ENCODE data around the gene SHISAL2A. TPM values are rescaled to one million over a fixed set of nuclear protein-coding genes. Genes with fewer than 3 reads are reported as not detected.

Gene SHISAL2A
- total RNA-seq, 1 donor from 2014 or later: not detected

- no peak for DNase-seq (ENCODE audit: extremely low read depth, low read depth, low spot score)
Observed at GRCh38 chr1:52615489-52616042, 17.4 kb upstream of the SHISAL2A start.

GRCh38 chr1:52621950-52622349 is 11.0 kb upstream of the SHISAL2A start:
- DNase-seq (ENCODE audit: extremely low read depth, low read depth, low spot score): no peak

- no peak for DNase-seq (ENCODE audit: extremely low read depth, low read depth, low spot score)
Observed at GRCh38 chr1:52623812-52624211, 9.2 kb upstream of the SHISAL2A start.

DNA sequence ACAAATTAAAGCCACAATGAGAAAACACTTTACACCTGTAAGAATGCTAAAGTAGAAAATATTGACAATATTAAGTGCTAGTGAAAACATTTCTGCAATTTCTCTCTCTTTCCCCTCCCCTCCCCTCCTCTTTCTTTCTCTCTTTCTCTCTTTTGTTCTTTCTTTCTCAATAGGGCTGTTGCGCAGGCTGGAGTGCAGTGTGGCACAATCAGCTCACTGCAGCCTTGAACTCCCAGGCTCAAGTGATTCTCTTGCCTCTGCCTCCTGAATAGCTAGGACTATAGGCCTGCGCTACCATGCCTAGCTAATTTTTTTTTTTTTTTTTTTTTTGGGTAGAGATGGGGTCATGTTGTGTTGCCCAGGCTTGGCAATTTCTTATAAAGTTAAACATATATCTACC is 5.9 kb upstream of the SHISAL2A start:
- no peak for DNase-seq (ENCODE audit: extremely low read depth, low read depth, low spot score)

DNA sequence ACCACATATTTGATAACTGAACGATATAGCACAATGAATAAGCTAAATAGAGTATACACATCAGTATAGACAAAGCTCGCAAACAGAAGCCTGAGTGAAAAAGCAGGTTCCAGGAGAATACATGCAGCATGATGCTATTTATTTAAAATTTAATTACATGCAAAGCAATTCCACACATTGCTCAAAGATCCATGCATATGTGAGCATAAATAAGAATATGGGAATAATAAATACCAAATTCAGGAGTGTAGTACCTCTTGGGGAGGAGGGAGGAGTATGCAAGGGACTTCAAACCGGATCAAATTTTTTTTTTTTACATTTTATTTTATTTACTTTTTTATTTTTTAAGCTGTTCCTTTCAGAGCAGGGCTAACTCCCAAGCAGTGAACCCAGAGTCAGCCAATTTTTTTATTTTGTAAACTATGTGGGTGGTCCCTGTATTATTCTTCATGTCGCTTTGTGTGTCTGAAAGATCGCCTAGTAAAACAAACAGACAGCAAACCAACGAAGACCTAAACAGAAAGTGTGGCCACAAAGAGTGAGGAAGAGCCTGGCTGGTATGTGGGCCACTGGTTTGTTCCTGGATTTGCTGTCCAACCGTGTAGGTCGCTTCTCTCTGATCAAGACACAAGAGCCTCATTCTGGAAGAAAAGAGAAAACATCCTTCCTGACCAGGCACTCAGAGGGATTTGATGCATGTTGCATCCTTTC is 4.2 kb upstream of the SHISAL2A start:
- DNase-seq (ENCODE audit: extremely low read depth, low read depth, low spot score): no peak

GRCh38 chr1:52629325-52629643 is 3.7 kb upstream of the SHISAL2A start:
- no peak for DNase-seq (ENCODE audit: extremely low read depth, low read depth, low spot score)

DNA sequence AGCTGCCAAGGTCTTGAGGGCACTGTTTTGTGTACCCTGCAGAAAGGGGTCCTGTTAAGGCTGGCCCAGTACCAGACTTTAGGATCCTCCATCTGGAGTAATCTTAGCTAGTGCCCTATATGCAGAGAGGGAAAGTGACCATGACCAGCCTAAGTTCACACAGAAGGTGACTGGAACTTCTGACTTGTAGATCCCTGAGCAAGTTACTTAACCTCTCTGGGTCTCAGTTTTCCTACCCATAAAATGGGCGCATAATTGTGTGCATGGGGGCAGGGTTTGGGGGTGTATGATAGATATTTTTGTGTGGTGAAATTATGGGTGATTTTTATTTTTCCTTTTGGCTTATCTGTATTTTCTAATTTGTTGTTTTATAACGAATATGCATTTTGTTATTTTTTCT is 3.3 kb upstream of the SHISAL2A start:
- DNase-seq (ENCODE audit: extremely low read depth, low read depth, low spot score): no peak

DNA sequence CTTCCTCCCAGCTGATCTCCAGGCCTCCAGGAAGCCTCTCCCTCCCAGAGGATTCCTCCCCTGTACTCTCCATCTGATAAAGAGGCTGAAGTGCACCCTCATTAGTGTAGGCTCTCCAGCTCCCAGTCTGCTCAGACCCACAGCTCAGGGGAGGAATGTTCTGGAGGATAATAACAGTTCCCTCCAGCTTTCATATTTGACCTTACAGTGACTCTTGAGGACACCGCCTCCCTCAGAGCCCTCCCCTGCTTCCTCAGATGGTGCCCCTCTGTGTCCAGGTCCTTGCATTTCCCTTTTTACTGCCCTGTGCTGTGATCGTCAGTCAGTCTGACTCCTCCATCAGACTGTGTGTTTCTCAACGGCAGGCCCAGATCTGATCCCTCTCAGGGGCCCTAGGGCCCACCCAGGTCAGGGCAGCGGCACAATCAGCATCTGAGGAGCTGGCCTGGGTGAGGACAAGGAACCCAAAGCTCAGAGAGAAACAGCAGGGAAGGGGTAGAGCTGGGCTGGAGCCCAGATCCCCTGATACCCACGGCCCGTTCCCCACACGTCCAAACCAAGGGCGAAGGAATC is 1.1 kb upstream of the SHISAL2A start:
- DNase-seq (ENCODE audit: extremely low read depth, low read depth, low spot score): no peak

GRCh38 chr1:52633291-52633754 is 355 bp downstream of the SHISAL2A start:
- no peak for DNase-seq (ENCODE audit: extremely low read depth, low read depth, low spot score)

- no peak for DNase-seq (ENCODE audit: extremely low read depth, low read depth, low spot score)
Observed at GRCh38 chr1:52634111-52634510, 1.1 kb downstream of the SHISAL2A start.

DNA sequence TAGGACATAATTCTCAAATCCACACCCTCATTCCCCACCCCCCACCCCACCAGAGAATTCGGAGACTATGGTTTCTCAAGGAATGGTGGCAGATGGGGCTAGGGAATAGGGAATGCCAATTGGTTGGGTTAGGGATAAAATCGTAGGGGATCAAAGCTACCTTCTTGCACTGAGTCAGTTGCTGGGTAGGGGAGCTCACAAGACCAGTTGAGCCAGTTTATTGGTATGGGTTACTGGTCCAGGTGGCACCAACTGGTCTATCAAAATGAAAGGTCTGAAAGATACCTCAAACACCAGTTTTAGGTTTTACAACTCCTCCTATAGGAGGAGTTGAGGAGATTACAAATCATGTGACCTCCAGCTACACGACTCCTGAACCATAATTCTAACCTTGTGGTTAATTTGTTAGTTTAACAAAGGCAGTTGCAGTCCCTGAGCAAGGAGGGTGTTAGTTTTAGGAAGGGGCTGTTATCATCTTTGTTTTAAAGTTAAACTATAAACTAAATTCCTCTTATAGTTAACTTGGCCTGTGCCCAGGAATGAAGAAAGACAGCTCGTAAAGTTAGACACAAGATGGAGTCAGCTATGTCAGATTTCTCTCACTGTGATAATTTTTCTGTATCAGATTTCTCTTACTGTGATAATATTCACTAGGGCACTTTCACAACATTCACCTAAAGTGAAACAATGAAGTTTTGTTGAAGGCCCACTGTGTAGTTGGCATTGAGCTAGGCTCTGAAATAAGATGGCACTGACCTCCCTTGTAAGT is 2.5 kb downstream of the SHISAL2A start:
- no peak for DNase-seq (ENCODE audit: extremely low read depth, low read depth, low spot score)

DNA sequence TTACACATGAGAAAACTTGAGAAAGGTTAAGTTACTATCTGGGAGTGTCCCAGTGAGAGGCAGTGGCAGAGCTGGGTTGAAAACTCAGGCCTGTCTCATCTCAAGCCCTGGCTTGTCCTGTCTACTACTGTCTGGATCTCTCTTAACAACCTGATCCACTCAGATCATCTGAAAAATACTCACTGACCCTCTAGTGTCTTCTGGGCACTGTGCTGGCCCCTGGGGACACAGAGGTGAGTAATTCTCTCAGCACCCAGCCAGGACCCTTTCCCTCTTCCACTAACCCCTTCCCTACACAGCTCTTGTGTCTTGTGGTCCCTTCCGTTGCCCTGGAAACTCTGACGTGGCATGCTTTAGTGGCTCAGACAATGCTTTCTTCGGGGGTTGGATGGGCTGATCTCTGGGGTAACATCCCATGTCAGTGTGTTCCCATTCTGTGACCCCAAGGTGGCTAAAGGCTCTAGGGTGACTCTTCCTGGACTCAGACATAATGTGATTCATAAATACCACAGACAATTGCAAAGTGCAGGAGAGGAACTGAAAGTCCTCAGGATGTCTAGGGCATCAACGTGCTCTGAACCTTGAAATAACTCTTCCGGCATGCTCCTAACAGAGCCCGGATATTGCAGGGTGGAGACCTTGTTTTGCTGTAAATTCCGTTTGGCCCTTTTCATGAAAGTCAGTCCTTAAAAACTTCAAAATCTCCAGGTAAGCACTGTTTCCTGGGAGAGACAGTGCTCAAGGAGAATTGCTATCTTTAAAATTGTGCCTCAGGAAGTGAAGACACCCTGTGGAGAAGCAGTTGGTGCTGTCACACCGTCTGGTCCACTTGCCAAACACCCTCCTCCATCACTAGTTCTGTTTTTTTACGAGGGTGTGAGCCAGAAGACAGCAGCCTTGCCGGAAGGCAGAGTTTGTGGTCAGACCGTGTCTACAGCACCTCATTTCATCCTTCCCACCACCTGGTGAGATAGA is 4.0 kb downstream of the SHISAL2A start:
- no peak for DNase-seq (ENCODE audit: extremely low read depth, low read depth, low spot score)

DNA sequence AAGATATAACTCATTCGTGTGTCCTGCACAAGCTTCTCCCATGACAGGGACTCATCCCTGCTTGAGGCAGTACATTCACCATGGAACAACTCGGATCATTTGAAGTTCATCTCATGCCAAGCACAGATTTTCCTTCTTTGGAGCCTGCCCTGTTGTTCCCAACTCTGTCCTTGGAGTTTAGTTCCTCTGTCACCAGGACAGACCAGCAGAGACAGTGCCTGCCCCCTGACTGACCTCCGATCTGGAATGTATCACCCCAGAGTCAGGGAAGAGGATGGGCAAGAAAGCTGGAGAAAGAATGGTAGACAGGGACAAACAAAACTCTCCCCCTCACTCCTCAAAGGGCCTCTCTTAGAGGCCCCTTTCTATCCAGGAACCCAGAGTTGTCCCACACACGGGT is 5.0 kb downstream of the SHISAL2A start:
- DNase-seq (ENCODE audit: extremely low read depth, low read depth, low spot score): no peak

DNA sequence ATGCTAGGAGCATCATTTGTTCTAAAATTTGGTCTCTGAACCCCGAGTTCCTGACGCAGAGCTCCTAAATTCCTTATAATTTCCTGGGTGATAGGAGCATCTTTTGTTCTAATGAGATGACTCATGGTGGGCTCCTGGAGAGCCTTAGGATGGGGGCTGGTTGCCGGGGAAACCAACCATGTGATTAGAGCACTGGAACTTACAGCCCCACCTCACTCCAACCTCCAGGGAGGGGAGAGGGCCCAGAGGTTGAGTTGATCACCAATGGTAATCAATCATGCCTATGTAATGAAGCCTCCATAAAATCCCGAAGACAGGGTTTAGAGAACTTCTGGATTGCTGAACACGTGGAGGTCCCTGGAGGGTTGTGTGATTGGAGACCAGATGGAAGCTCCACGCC is 7.7 kb downstream of the SHISAL2A start:
- no peak for DNase-seq (ENCODE audit: extremely low read depth, low read depth, low spot score)

GRCh38 chr1:52641307-52641706 is 8.3 kb downstream of the SHISAL2A start:
- no peak for DNase-seq (ENCODE audit: extremely low read depth, low read depth, low spot score)

DNA sequence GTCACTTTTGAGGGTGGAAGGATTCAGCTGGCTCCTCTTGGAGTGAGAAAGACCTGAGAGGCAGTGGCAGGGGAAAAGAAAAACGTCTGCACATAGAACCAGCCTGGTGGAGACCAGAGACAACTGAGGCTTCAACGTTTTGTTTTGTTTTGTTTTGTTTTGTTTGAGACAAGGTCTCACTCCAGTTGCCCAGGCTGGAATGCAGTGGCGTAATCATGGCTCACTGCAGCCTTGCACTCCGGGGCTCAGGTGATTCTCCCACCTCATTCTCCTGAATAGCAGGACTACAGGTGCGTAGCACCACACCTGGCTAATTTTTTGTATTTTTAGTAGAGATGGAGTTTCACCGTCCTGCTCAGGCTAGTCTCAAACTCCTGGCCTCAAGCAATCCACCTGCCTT is 12.3 kb downstream of the SHISAL2A start:
- DNase-seq (ENCODE audit: extremely low read depth, low read depth, low spot score): no peak

- DNase-seq (ENCODE audit: extremely low read depth, low read depth, low spot score): no peak
Observed at GRCh38 chr1:52651904-52652303, 18.9 kb downstream of the SHISAL2A start.

- DNase-seq (ENCODE audit: extremely low read depth, low read depth, low spot score): no peak
Observed at GRCh38 chr1:52653207-52653849, 20.4 kb downstream of the SHISAL2A start.

DNA sequence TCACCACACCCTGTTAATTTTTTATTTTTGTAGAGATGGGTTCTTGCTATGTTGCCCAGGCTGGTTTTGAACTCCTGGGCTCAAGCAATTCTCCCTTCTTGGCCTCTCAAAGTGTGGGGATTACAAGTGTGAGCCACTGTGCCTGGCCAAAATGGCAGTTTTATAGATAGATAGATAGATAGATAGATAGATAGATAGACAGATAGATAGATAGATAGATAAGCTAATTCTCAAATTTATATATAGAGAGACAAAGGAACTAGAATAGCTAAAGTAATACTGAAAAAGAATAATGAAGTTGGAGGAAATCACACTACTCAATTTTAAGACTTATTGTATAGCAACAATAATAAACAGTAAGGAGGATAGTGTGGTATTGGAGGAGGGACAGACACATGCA is 21.1 kb downstream of the SHISAL2A start:
- DNase-seq (ENCODE audit: extremely low read depth, low read depth, low spot score): no peak

GRCh38 chr1:52657702-52658101 is 24.7 kb downstream of the SHISAL2A start:
- no peak for DNase-seq (ENCODE audit: extremely low read depth, low read depth, low spot score)

All from glomerular endothelial cell (primary cell).